Suprapubic skin (tissue), 4 donors: ENCODE data around the gene MBP. TPM values are rescaled to one million over a fixed set of nuclear protein-coding genes. Genes with fewer than 3 reads are reported as not detected.
A peak's percentile ranks its signal among the peaks of the same experiment; 100 is the strongest.

ENCODE experiments used
- DNase-seq, 2 donors: peaks; one replicate each; pipeline ENCODE4 v3.0.0-alpha.2; 2019; ENCODE audit warnings: low spot score in 2 of 2
- H3K27ac ChIP-seq: fragments of 200-600 bp; sonication (generic); one replicate; pipeline ENCODE4 v1.5.1; 2019
- H3K27me3 ChIP-seq: fragments of 200-600 bp; sonication (generic); one replicate; pipeline ENCODE4 v1.5.1; 2019
- H3K36me3 ChIP-seq: fragments of 200-600 bp; sonication (generic); one replicate; pipeline ENCODE4 v1.5.1; 2019
- H3K4me1 ChIP-seq: fragments of 200-600 bp; sonication (generic); one replicate; pipeline ENCODE4 v1.5.1; 2019
- H3K4me3 ChIP-seq: fragments of 200-600 bp; sonication (generic); one replicate; pipeline ENCODE4 v1.5.1; 2019; ENCODE audit warnings: mild to moderate bottlenecking
- H3K9me3 ChIP-seq: fragments of 200-600 bp; sonication (generic); one replicate; pipeline ENCODE4 v1.5.1; 2019
- CTCF ChIP-seq, 2 donors: fragments of 200-600 bp in 1 of 2; fragments of 450-650 bp in 1 of 2; sonication (generic) in 1 of 2; IDR thresholded peaks; one replicate each; pipeline ENCODE4 v1.5.1; 2016 to 2019; ENCODE audit warnings: antibody characterized with exemption in 2 of 2, mild to moderate bottlenecking in 1 of 2, moderate library complexity in 1 of 2
- EP300 ChIP-seq: sonication (generic); formaldehyde crosslinking; IDR thresholded peaks from one replicate; pipeline ENCODE4 v1.6.1; 2017; ENCODE audit warnings: antibody characterized with exemption
- POLR2A ChIP-seq, 2 donors: fragments of 450-650 bp; IDR thresholded peaks; one replicate each; pipeline ENCODE4 v1.6.1; 2017; ENCODE audit warnings: antibody characterized with exemption in 2 of 2, mild to moderate bottlenecking in 2 of 2, moderate library complexity in 2 of 2
- POLR2AphosphoS5 ChIP-seq, 3 donors: sonication (generic); formaldehyde crosslinking; IDR thresholded peaks; one replicate each; pipeline ENCODE4 v1.6.1; 2017; ENCODE audit warnings: antibody characterized with exemption in 3 of 3
- WGBS: methylation state at CpG from one replicate; pipeline ENCODE4 v1.1.5; 2018; 5-methylcytosine and 5-hydroxymethylcytosine counted together
- total RNA-seq, 4 donors: library from RNA; depleted of rRNA; stranded (reverse); fragments of >200 nt; gene quantifications; one replicate each; pipeline ENCODE4 v1.1.0, GENCODE V29; 2016

MBP gene
- total RNA-seq, 4 donors from 2014 or later: 37.0 to 100 (median 69.3) TPM

- DNase-seq: no peak
- Histone ChIP-seq H3K27me3 (no peaks in the 10 kb centered on the region), H3K27ac (no peak overlapping the region), H3K36me3 (no peaks in the 10 kb centered on the region), H3K4me1 (no peaks in the 10 kb centered on the region), H3K9me3 (no peaks in the 10 kb centered on the region), H3K4me3 (no peak overlapping the region)
- TF ChIP-seq POLR2AphosphoS5 (IDR thresholded peaks at IDR 0.05) (no peak), CTCF (IDR thresholded peaks at IDR 0.05) (no peak), EP300 (no peak), POLR2A (IDR thresholded peaks at IDR 0.05) (no peak)
- WGBS: 85% methylated on average over 26 of the region's 27 CpGs
These were observed 147.2 kb downstream of the MBP start for GRCh38 chr18:76985156-76985950.

- no peak for DNase-seq
- 93% methylated on average over 17 of the region's 40 CpGs for WGBS
- no peak for TF ChIP-seq EP300
- no peak for TF ChIP-seq POLR2A (IDR thresholded peaks at IDR 0.05)
- TF ChIP-seq CTCF (IDR thresholded peaks at IDR 0.05): no peak
- TF ChIP-seq POLR2AphosphoS5 (IDR thresholded peaks at IDR 0.05): no peak
These were observed 148.1 kb downstream of the MBP start for GRCh38 chr18:76984193-76985155.

GRCh38 chr18:76983613-76984051 is 149.0 kb downstream of the MBP start:
- TF ChIP-seq POLR2A (IDR thresholded peaks at IDR 0.05) (no peak), EP300 (no peak), POLR2AphosphoS5 (IDR thresholded peaks at IDR 0.05) (no peak)

More at GRCh38 chr18:76984193-76985155, 148.1 kb downstream of the MBP start:
- Histone ChIP-seq H3K4me3 (no peak overlapping the region), H3K36me3 (no peaks in the 10 kb centered on the region), H3K27ac (no peak overlapping the region), H3K27me3 (no peaks in the 10 kb centered on the region), H3K4me1 (no peaks in the 10 kb centered on the region), H3K9me3 (no peaks in the 10 kb centered on the region)

GRCh38 chr18:76982841-76983583 is 149.6 kb downstream of the MBP start:
- Histone ChIP-seq H3K4me1 (no peaks in the 10 kb centered on the region), H3K27ac (no peak overlapping the region), H3K27me3 (no peaks in the 10 kb centered on the region), H3K9me3 (no peaks in the 10 kb centered on the region), H3K4me3 (no peak overlapping the region), H3K36me3 (no peaks in the 10 kb centered on the region)
- WGBS: 16% methylated on average over 15 of the region's 15 CpGs
- DNase-seq: peak; percentile 89 to 92
- TF ChIP-seq POLR2A (IDR thresholded peaks at IDR 0.05) (no peak), CTCF (IDR thresholded peaks at IDR 0.05) (peak; percentile 70 to 93)

More at GRCh38 chr18:76983613-76984051, 149.0 kb downstream of the MBP start:
- H3K4me1 ChIP-seq: no peaks in the 10 kb centered on the region
- H3K27ac ChIP-seq: no peak overlapping the region
- no peak for DNase-seq
- no peaks in the 10 kb centered on the region for H3K9me3 ChIP-seq
- 60% methylated on average over 9 of the region's 10 CpGs for WGBS
- no peaks in the 10 kb centered on the region for H3K27me3 ChIP-seq
- no peak overlapping the region for H3K4me3 ChIP-seq
- no peaks in the 10 kb centered on the region for H3K36me3 ChIP-seq

GRCh38 chr18:76982038-76982437 is 150.5 kb downstream of the MBP start:
- H3K4me1 ChIP-seq: peaks cover 7% of the 10 kb centered on the region
- no peaks in the 10 kb centered on the region for H3K36me3 ChIP-seq
- H3K27me3 ChIP-seq: no peaks in the 10 kb centered on the region
- TF ChIP-seq POLR2A (IDR thresholded peaks at IDR 0.05) (no peak), EP300 (no peak), CTCF (IDR thresholded peaks at IDR 0.05) (no peak), POLR2AphosphoS5 (IDR thresholded peaks at IDR 0.05) (no peak)
- no peak overlapping the region for H3K27ac ChIP-seq
- no peak for DNase-seq
- H3K4me3 ChIP-seq: no peak overlapping the region
- no peaks in the 10 kb centered on the region for H3K9me3 ChIP-seq
- 85% methylated on average over 5 of the region's 5 CpGs for WGBS
